Globus pallidus (tissue), 1 donor: Measurements from ENCODE around the gene KREMEN1.

ENCODE experiments used
- DNase-seq: peaks from one replicate; pipeline ENCODE4 v3.0.0-alpha.2; 2015; ENCODE audit warnings: low spot score

Gene KREMEN1

DNA sequence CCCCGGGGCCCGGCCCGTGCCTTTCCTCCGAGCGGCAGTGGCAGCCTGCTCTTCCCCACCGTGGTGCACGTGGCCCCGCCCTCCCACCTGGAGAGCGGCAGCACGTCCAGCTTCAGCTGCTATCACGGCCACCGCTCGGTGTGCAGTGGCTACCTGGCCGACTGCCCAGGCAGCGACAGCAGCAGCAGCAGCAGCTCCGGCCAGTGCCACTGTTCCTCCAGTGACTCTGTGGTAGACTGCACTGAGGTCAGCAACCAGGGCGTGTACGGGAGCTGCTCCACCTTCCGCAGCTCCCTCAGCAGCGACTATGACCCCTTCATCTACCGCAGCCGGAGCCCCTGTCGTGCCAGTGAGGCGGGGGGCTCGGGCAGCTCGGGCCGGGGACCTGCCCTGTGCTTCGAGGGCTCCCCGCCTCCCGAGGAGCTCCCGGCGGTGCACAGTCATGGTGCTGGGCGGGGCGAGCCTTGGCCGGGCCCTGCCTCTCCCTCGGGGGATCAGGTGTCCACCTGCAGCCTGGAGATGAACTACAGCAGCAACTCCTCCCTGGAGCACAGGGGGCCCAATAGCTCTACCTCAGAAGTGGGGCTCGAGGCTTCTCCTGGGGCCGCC, 23.1 kb upstream of the KREMEN1 start:
- DNase-seq = no peak

DNA sequence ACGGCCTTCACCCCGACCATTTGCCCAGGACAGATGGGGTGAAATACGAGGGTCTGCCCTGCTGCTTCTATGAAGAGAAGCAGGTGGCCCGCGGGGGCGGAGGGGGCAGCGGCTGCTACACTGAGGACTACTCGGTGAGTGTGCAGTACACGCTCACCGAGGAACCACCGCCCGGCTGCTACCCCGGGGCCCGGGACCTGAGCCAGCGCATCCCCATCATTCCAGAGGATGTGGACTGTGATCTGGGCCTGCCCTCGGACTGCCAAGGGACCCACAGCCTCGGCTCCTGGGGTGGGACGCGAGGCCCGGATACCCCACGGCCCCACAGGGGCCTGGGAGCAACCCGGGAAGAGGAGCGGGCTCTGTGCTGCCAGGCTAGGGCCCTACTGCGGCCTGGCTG, 22.4 kb upstream of the KREMEN1 start:
- DNase-seq = no peak

DNA sequence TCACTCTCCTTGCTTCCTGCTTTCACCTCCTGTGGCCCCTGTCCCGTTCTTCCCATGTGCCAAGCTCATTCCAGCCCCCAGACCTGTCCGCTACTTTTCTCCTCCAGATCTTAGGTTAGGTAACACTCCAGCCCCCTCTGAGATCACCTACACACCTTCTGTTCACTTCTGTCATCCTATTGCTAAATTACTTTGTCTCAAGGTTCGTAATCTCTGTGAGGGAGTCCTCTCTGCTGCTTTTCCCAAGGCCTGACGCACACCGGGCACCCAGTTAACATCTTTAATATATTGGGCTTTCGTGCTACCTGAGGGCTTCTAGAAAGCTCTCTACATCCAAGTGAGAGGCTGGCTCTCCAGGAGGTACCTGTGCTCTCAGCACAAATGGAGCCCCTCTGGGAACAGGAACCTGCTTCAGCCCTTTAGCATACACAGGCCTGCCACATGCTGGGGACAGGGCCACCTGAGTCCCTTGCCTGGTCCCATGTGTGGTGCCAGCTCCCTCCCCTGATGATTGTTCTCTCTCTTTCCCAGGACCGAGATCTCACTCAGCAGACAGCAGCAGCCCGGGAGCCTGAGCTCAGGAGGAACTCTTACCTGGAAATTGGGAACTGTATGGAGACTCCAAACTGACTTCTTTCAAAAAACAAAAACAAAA, 19.7 kb upstream of the KREMEN1 start:
- no peak for DNase-seq

DNA sequence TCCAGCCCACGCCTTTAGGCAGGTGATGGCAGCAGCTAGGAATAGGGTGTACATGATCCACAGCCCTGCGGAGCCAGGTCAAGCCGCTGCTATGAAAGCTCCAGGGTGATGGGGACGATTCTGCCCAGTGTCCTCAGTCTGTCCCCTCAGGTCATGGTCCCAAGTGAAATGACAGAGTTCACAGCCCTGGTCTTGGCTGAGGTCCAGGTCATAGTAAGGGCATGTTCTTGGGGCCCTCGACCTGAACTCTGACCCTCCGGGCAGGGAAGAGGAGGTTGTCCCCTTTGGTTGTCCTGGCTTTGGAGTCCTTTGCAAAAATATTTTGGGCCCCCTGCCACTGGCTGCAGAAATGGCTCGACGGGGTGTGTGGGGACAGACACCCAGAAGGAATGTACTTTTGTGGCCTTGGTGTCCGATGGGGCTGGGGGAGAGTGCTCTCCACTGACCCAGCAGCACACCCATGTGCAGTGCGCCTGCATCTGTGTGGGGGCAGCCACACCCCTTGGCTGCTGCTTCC, 18.5 kb upstream of the KREMEN1 start:
- no peak for DNase-seq

DNA sequence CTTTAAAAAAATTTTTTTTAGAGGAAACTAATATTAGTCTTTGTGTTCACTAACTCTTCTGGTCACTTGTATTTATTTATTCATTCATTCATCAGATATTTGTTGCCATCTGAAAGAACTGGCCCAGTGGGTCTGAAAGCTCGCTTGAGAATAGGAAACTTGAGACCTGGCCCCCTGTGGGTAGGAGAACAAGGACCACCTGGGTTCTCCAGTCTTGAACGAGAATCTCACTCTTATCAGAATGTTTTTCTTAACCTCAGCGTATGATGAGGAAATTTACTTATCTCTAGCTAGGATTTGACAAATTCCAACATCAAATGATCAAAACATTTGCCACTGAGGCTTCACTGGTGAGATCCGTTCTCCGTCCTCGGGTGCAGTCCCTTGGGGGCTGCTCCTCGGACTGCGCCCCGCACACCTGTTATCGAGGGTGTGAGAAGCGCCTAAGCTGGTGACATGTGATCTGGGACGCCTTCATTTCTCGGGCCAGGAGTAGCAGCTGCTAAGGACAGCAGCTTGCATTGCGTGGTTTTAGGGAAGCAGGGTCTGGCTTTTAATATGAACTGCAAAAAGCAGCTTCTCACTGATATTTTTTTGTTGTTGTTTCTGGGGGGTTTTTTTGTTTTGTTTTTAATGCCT, 17.5 kb upstream of the KREMEN1 start:
- DNase-seq = no peak

DNA sequence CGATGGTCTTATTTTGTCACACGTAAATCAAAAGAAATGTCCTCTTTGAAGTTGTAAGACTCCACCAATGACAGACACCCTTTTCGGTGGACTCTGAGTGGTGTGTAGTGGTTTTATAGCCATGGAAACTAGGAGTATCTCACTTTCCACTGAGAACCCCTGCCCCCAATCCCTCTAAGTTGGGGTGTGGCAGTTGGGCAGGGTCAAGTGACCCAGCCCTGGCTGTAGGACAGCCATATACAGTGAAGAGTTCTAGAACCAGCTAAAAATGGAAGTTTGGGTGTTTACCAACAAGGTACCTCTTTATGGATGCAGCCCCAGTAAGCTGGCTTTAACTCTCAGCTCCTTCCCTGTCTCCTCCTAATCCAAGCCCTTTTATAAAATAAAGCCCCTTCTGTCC, 16.4 kb upstream of the KREMEN1 start:
- no peak for DNase-seq

DNA sequence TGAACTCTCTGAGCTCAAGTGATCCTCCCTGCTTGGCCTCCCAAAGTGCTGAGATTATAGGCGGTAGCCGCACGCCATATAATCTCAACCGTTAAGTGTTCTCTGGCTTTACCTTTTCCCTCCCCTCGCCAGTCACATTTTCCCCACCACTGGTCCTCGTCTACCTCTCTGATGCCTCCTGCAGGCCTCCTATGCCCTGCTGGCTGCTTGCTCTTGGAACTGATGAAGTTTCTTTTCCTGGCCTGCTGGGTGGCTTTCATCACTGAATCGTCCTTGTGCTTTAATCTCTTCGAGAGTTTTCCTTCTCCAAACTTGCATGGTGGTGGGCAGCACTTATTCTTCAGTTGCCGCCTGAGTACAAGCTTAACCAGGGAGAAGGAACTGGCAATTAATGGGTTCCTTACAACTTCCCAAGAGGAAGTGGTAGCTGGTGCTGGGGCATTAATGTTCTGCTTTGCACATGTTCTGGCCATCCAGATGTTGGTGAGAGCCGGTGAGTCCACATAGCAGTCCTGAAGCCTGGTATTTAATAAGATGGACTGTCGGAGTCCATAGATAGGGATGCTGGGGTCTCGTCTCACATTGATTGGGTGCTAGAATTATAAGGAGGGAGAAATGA, 12.5 kb upstream of the KREMEN1 start:
- DNase-seq = no peak

DNA sequence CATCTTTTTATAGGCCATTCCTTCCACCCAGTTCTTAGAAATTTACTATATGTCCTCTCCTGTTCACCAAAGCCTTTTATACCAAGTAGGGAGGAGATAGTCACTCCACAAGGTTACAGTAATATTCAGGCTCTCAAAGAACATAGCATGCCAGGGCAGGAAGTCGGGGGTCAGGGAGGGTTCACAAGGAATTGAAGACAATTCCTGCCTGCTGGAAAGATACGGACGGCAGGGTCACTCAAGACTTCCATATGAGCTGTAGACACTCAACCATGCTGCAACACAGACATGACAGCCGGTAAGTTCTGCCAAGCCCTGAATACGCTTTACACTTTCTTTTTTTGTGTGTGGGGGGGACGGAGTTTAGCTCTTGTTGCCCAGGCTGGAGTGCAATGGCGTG, 11.9 kb upstream of the KREMEN1 start:
- no peak for DNase-seq

DNA sequence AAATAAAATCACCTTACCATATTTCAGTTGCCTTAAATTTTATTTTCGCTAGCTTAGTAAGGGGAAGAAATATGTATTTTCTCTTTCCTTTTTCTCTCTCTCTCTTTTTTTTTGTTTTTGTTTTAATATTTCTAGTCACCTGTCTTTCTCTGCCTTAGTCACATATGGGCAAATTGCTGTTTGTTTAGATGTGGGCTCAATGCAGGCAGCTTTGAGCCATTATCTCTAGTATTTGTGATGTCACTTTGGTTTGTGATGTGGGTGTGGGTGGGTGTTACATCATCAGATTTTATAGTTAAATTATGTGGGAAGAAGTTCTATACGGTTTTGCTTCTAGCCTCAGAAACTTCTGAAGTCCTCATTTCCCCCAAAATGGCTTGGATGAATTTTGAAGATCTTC, 11.1 kb upstream of the KREMEN1 start, which contains the start of gene C22orf31:
TSS of gene C22orf31 (minus strand) at position 59 of the 400 bp plus-strand sequence. CDS start at position 20, 39 bp downstream.
- no peak for DNase-seq

DNA sequence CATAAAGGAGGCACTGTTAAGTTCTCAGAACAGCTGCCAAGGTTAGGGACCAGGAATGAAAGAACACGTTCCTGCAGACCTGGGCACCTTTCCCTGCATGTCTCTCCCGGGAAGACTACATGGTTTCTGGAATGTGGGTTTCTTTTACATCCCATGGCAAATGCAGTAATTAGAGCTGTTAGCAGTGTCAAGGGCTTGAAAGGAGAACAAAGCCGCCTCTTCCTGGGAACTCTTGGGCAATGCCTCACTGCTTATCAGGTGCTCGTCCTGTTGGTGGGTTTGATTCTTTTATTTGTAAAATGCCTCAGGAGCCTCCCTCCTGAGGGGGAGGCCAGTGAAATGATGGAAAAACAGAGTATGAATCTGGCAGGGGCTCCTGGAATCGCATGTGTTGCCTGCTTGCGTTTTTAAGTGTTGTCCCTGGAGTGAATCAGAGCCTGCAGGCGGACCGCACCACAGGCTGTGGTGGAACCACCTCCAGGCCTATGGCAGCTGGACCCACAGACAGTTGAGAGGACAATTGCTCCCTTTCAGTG, 10.5 kb upstream of the KREMEN1 start:
- DNase-seq = no peak

DNA sequence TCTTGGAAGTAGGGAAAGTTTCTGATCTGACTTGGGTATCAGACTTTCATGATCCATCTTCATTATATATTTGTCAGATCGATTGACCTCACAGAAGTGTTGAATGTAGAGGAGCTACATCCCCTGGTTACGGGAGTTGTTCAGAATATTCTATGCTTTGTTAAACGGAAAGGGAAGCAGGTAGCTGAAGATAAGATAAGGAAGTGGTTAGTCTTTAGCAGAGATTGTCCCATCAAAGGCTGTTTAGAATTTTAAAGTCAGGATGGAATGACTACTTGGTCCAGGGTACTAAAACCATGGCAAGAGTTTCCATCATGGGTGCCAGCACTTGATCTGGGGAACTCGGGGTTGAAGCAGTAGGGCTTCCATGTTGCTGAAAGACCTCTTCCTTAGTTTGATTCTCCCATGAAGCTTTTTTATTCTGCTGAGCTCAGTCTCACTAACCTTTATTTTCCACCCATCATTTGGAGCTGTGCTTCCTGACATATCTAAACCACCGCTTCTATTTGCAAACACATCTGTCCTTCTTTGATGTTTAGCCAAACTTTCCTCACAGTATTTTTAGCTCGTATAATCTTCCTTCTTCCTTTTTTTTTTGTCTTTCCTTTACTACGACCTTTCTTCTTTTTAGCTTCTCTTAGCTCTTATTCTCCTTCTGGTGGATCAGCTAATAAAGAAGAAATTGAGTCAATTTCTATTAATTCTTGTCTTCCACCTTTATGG, 7.2 kb upstream of the KREMEN1 start:
- no peak for DNase-seq

DNA sequence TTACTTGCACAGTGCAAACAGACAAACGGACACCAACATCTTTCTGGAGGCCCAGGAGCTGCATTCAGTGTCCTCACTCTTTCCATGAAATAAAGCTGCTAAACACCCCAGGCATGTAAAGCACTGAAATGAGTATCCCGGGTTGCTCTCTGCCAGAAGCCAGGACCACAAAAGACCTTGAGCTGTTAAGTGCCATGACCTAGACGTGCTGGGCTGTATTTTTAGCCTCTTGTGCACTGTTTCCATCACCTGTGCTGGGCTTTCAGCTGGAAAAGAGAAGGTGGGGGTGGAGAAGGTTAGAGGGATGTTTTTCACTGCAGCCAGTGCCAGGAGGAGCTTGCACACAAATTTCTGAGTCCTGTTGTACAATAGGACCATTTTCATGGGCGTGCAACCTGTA, 3.4 kb upstream of the KREMEN1 start:
- DNase-seq = no peak

DNA sequence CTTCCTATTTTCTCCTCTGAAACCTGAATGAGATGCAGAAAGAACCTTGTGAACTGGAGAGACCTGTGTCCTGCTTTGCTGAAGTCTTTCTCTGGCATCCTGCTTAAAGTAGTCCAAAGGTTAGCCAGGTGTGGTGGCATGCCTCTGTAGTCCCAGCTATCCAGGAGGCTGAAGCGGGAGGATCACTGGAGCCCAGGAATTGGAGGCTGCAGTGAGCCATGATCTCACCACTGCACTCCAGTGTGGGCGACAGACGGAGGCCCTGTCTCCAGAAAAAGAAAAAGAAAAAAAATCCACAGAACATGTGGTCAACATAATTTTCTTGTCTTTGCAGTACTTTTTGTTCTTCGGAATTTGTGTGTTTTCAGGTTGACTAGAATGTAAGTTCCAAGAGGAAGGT, 2.3 kb upstream of the KREMEN1 start:
- DNase-seq = no peak

DNA sequence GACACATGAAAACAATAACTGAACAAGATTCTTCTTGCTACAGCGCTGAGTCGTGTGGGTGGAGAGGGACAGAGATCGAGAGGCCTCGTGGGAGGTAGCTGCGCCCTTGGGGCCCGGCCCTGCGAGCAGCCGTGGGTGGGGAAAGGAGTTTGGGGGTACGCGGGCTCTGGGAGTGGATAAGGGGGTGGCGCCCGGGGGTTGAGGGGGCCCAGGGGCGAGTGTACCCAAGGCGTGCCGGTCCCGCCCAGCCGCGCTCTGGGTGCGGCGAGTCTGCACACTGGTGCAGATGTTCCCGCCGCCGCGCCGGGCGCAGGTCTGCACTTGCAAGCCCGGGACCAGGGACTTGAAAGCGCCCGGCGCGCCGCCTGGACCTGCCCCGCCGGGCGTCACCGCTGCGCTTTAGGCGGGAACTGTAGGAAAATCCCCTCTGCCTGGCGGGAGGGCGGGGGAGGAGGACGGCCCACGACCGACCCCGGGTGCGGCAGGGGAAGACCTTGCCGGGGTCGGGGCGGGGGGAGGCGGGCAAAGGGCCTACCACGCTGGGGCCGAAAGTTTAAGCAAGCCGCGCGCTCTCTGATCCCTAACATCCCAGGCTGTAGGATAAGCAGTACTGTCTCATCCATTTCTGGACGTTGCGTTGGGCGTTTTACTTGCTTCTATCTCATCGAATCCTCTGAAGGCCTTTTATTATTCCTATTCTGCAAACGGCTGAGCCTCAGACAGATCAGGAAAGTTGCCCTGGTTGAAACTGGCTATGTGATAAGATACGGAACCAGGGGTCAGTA, 1.4 kb upstream of the KREMEN1 start:
- no peak for DNase-seq

DNA sequence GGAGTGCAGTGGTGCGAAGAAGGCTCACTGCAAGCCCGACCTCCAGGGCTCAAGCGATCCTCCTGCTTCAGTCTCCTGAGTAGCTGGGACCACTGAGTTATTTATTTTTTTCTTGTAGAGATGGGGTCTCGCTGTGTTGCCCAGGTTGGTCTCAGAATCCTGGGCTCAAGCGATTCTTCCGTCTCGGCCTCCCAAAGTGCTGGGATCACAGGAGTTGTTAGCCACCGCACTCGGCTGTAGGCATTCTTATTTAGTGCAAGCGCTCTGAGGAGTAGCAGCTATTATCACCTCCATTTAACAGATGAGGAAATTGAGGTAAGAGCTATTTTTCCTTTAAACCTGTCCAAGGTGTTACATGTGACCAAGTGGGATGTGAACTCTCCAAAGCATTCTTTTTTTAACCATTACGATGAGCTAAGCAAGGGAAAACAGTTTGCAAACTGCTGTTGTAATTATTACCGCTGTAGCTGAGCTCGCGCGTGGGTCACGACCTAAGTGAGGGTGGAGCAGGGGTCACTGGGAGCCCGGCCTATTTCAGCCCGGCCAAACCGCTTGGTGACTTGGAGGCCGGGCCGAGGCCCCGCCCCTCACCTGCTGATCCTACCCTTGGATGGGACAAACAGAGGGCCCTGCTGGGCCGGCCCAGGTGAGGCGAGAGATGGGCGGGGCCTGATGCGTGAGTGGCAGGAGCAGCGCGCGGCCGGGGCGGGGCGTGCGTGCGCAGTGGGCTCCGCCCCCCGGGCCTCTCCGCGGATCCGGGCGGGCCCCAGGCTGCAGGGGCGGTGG, 449 bp upstream of the KREMEN1 start:
- peak; percentile 79 for DNase-seq

DNA sequence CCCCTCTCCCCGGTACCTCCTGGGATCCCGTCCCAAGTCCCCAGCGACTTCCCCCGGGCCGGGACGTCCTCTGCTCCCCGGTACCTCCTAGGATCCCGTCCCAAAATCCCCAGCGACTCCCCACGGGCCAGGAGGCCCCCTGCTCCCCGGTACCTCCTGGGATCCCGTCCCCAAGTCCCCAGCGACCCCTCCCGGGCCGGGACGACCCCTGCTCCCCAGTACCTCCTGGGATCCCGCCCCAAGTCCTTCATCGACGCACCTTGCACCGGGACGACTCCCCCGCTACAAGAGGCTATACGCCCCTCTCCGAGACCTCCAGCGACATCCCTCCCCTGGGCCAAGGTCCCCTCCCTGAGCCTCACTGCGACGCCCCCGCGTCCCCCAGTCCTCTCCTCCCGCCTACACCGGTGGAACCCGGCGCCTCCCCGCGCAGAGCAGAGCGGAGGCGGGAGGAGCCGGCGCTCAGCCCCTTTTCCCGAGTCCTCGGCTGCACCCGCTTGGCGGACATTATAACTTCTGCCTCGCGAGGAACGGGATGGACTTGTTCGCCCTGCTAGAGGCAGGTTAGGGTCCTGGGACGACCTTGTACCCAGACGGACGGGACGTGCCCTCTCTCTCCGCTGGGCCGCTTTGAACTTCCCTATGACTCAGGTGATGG, 912 bp downstream of the KREMEN1 start:
- no peak for DNase-seq

DNA sequence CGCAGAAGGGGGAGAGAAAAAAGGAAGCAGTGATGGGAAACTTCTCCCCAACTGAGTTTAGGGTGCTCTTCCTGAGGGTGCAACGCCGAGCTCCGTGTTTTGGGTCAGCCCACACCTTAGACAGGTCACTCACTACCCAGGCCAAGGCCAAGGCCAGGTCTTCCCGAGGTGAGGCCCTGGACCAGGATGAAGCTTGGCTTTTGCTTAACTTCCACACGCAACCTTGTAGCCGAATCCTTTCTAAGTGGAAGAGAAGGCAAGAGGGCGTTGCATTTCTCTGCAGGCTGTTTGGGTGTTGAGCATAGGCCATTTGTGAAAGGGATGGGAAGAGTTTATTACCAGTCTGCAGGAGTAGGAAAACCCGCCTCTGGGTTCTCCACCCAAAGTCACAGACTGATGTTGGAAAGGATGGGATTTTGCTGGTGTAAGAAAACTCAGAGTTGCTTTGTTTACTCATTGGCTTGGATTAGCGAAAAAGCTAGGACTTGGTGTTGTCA, 1.5 kb downstream of the KREMEN1 start:
- no peak for DNase-seq

DNA sequence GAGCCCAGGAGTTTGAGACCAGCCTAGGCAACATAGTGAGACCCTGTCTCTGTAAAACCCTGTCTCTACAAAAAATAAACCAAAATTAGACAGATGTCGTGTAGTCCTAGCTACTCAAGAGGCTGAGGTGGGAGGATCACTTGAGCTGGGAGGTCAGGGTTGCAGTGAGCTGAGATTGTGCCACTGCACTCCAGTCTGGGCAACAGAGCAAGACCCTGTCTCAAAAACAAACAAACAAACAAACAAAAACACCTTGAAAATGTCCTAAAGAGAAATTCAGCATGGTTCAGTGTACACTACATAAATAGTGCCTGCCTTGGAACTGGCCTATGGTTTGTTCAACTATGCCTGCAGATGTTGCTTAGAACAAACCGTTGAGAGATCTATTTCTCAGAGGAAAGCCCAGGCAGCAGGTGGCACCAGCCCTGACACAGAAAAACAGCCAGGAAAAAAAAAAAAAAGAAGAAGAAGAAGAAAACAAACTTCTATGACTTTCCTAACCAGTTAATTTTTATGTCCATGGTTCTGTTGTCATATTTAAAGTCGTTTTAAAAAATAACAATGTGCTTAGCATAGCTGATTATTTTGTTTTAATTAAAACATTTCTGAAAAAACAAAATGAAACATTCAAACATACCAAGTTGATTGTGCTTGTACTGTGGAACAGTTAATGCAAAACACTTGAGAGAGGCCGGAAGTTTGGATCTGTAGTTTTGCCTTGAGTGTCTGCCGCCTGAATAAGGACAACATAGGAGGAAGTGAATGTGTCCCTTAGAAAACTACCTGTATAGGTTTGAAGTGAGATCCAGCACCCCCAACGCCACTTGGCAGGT, 5.4 kb downstream of the KREMEN1 start:
- no peak for DNase-seq

DNA sequence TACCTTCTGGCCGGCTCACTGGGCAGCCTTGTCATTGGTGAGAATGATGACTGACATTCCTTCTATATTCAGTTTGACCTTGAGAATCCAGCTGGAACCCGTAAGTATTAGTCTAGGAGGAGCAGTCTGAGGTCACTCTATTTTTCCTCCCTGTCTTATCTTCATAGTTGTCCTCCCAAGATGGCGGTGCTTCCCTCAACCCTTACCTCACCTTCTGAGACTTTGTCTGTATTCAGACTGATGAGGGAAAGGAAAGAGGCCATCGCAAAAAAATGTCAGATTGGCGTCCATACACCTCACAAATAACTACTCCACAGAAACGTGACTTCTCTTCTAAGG, 6.0 kb downstream of the KREMEN1 start:
- no peak for DNase-seq
